HG03442 (cell line): ENCODE data around the gene MYL4.
A peak's percentile ranks its signal among the peaks of the same experiment; 100 is the strongest.
"Not testable (repeated sequence)": the region's sequence is repeated elsewhere in the genome, so short reads cannot be mapped to it uniquely, and the experiment has no call there.

Source experiments
- ATAC-seq: cut with Tn5 transposase; IDR thresholded peaks from one replicate; pipeline ENCODE4 v1.9.1; 2021; ENCODE audit warnings: mild to moderate bottlenecking, moderate library complexity; ENCODE audit not compliant: unreplicated experiment

Gene MYL4

GRCh38 chr17:47192554-47192953, 16.6 kb upstream of the MYL4 start:
- no peak for ATAC-seq

- ATAC-seq = no peak
These were observed 15.1 kb upstream of the MYL4 start for GRCh38 chr17:47193931-47194511.

- no peak for ATAC-seq
These were observed 11.3 kb upstream of the MYL4 start for GRCh38 chr17:47197821-47198220.

- no peak for ATAC-seq
These were observed 9.4 kb upstream of the MYL4 start for GRCh38 chr17:47199627-47200324.

- ATAC-seq = no peak
These were observed 8.9 kb upstream of the MYL4 start for GRCh38 chr17:47200325-47200664.

- no peak for ATAC-seq
These were observed 8.0 kb upstream of the MYL4 start for GRCh38 chr17:47201166-47201565.

GRCh38 chr17:47203984-47204721, 5.0 kb upstream of the MYL4 start:
- ATAC-seq = no peak

- ATAC-seq = peak; percentile 44
These were observed 4.3 kb upstream of the MYL4 start for GRCh38 chr17:47204722-47205418.

GRCh38 chr17:47205419-47205963, 3.7 kb upstream of the MYL4 start:
- peak; percentile 38 for ATAC-seq

- ATAC-seq = no peak
These were observed 1.7 kb upstream of the MYL4 start for GRCh38 chr17:47207143-47208067.

- ATAC-seq = no peak
These were observed 351 bp downstream of the MYL4 start for GRCh38 chr17:47209499-47209898.

GRCh38 chr17:47210105-47210504, 957 bp downstream of the MYL4 start:
- no peak for ATAC-seq

GRCh38 chr17:47210779-47211178, 1.6 kb downstream of the MYL4 start:
- no peak for ATAC-seq

- no peak for ATAC-seq
These were observed 3.3 kb downstream of the MYL4 start for GRCh38 chr17:47212458-47212857.

- no peak for ATAC-seq
These were observed 4.4 kb downstream of the MYL4 start for GRCh38 chr17:47213540-47213939.

GRCh38 chr17:47214931-47215330, 5.8 kb downstream of the MYL4 start:
- no peak for ATAC-seq

- ATAC-seq = not testable (repeated sequence)
These were observed 7.7 kb downstream of the MYL4 start for GRCh38 chr17:47216821-47217220.

GRCh38 chr17:47217279-47217678, 8.1 kb downstream of the MYL4 start:
- ATAC-seq = not testable (repeated sequence)

GRCh38 chr17:47218896-47219430, 9.8 kb downstream of the MYL4 start:
- no peak for ATAC-seq
